Measurements from ENCODE around the gene LRPPRC. TPM values are rescaled to one million over a fixed set of nuclear protein-coding genes. Genes with fewer than 3 reads are reported as not detected.
"Not testable (repeated sequence)": the region's sequence is repeated elsewhere in the genome, so short reads cannot be mapped to it uniquely, and the experiment has no call there.

Gene LRPPRC
- polyA plus RNA-seq, 2 donors, result 11.2 to 23.1 TPM

- H3K36me3 ChIP-seq (ENCODE audit: control insufficient read depth in 2 of 2, insufficient read depth in 2 of 2, low read length in 1 of 2); H3K27me3 ChIP-seq (ENCODE audit: control insufficient read depth in 1 of 2, insufficient read depth in 2 of 2, low read length in 2 of 2); H3K27ac ChIP-seq (ENCODE audit: low read depth in 2 of 2, low read length in 1 of 2); H3K4me1 ChIP-seq (ENCODE audit: control insufficient read depth in 2 of 2, insufficient read depth in 2 of 2, low read length in 1 of 2); H3K9me3 ChIP-seq (ENCODE audit: control insufficient read depth in 2 of 2, insufficient read depth in 1 of 2, low read depth in 1 of 2, low read length in 1 of 2); H3K4me3 ChIP-seq (ENCODE audit: low read depth in 1 of 2, low read length in 2 of 2): not testable (repeated sequence)
- WGBS, 2 donors, result 91 to 97% methylated on average over 3 of the region's 3 CpGs
These were observed 17.4 kb upstream of the LRPPRC start for GRCh38 chr2:44013205-44013604.

DNA sequence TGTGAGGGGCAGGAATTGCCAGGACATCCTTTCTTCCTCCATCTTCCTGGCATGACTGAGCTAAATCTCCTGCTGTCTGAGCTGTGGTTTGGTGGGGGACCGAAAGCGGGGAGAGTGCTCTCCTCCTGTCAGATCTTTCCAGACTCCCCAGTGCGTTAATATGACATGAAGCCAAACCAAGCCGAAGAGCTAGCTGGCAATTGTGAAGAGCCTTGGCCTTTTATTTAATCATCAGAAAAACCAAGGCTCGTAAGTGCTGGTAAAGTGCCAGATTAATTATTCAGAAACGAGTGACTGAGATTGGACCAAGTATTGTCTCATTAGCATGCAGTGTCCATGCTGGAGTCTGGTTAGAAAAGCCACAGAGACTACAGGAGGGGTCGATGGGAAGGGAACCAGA lies 14.5 kb upstream of the LRPPRC start:
- H3K36me3 ChIP-seq (ENCODE audit: control insufficient read depth in 2 of 2, insufficient read depth in 2 of 2, low read length in 1 of 2), result no peaks in the 10 kb centered on the region
- WGBS, 2 donors, result 51 to 61% methylated on average over 7 of the region's 7 CpGs
- H3K27ac ChIP-seq (ENCODE audit: low read depth in 2 of 2, low read length in 1 of 2), result no peak overlapping the region
- no peaks in the 10 kb centered on the region for H3K27me3 ChIP-seq (ENCODE audit: control insufficient read depth in 1 of 2, insufficient read depth in 2 of 2, low read length in 2 of 2)
- H3K9me3 ChIP-seq (ENCODE audit: control insufficient read depth in 2 of 2, insufficient read depth in 1 of 2, low read depth in 1 of 2, low read length in 1 of 2), result no peaks in the 10 kb centered on the region
- H3K4me3 ChIP-seq (ENCODE audit: low read depth in 1 of 2, low read length in 2 of 2), result no peak overlapping the region
- H3K4me1 ChIP-seq (ENCODE audit: control insufficient read depth in 2 of 2, insufficient read depth in 2 of 2, low read length in 1 of 2), result peaks cover 0 to 2% of the 10 kb centered on the region in 2 donors

DNA sequence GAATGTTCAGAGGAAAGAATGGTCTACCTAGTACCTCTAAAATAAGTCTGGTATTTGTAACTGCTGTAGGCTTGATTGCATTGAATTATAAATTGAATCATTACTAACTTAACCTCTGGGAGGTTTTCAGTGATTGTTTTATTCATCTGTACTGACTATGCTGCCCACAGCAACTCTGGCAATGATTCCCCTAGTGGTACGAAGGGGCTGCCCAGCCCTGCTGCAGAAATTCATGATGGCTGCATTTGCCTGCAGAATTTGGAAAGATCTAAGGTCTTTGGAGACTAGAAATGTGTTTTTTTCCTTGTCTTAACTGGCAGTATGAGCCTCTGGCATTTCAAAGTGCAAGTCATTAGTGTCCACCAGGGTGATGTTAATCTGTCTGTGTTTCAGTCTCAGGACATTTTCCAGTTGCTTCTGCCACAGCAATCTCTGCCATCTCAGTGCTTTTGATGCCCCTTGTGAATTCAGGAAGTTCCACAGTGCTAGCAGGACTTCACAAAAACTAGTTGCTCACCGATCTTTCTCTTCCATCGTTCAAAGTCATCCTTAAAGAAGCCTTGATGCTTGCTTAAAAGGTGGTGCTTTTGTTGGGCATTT lies 13.4 kb upstream of the LRPPRC start:
- Histone ChIP-seq H3K9me3 (ENCODE audit: control insufficient read depth in 2 of 2, insufficient read depth in 1 of 2, low read depth in 1 of 2, low read length in 1 of 2) (no peaks in the 10 kb centered on the region), H3K27ac (ENCODE audit: low read depth in 2 of 2, low read length in 1 of 2) (no peak overlapping the region), H3K36me3 (ENCODE audit: control insufficient read depth in 2 of 2, insufficient read depth in 2 of 2, low read length in 1 of 2) (no peaks in the 10 kb centered on the region), H3K27me3 (ENCODE audit: control insufficient read depth in 1 of 2, insufficient read depth in 2 of 2, low read length in 2 of 2) (no peaks in the 10 kb centered on the region), H3K4me1 (ENCODE audit: control insufficient read depth in 2 of 2, insufficient read depth in 2 of 2, low read length in 1 of 2) (peaks cover 0 to 2% of the 10 kb centered on the region in 2 donors), H3K4me3 (ENCODE audit: low read depth in 1 of 2, low read length in 2 of 2) (no peak overlapping the region)
- WGBS, 2 donors, result 70 to 78% methylated on average over 3 of the region's 3 CpGs

DNA sequence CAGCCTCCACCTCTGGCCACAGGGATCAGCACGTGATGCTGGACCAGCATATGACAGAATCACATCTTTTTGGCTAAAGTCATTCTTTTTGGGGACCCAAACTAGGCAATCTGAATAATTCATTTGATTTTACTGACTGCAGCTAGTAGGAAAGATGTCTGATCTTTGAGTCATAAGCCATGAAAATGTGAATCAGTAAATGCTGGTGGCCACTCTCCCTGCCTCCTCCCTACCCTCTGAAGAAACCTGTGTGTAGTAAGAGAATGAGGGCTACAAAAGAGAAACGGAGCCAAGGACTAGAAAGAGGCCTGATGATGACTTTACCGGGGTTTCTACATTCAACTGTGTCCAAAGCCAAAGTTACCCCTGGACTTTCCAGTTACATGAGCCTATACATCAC lies 10.1 kb upstream of the LRPPRC start:
- no peaks in the 10 kb centered on the region for H3K9me3 ChIP-seq (ENCODE audit: control insufficient read depth in 2 of 2, insufficient read depth in 1 of 2, low read depth in 1 of 2, low read length in 1 of 2)
- H3K4me3 ChIP-seq (ENCODE audit: low read depth in 1 of 2, low read length in 2 of 2), result no peak overlapping the region
- no peaks in the 10 kb centered on the region for H3K36me3 ChIP-seq (ENCODE audit: control insufficient read depth in 2 of 2, insufficient read depth in 2 of 2, low read length in 1 of 2)
- WGBS, 2 donors, result 72 to 79% methylated on average over 3 of the region's 3 CpGs
- no peak overlapping the region for H3K27ac ChIP-seq (ENCODE audit: low read depth in 2 of 2, low read length in 1 of 2)
- H3K4me1 ChIP-seq (ENCODE audit: control insufficient read depth in 2 of 2, insufficient read depth in 2 of 2, low read length in 1 of 2), result peaks cover 0 to 2% of the 10 kb centered on the region in 2 donors
- H3K27me3 ChIP-seq (ENCODE audit: control insufficient read depth in 1 of 2, insufficient read depth in 2 of 2, low read length in 2 of 2), result no peaks in the 10 kb centered on the region

GRCh38 chr2:44004735-44005602 lies 9.2 kb upstream of the LRPPRC start:
- WGBS, 2 donors, result 59 to 60% methylated on average over 3 of the region's 3 CpGs
- Histone ChIP-seq H3K36me3 (ENCODE audit: control insufficient read depth in 2 of 2, insufficient read depth in 2 of 2, low read length in 1 of 2) (no peaks in the 10 kb centered on the region), H3K27me3 (ENCODE audit: control insufficient read depth in 1 of 2, insufficient read depth in 2 of 2, low read length in 2 of 2) (no peaks in the 10 kb centered on the region), H3K4me1 (ENCODE audit: control insufficient read depth in 2 of 2, insufficient read depth in 2 of 2, low read length in 1 of 2) (no peaks in the 10 kb centered on the region), H3K27ac (ENCODE audit: low read depth in 2 of 2, low read length in 1 of 2) (no peak overlapping the region), H3K4me3 (ENCODE audit: low read depth in 1 of 2, low read length in 2 of 2) (no peak overlapping the region), H3K9me3 (ENCODE audit: control insufficient read depth in 2 of 2, insufficient read depth in 1 of 2, low read depth in 1 of 2, low read length in 1 of 2) (no peaks in the 10 kb centered on the region)

GRCh38 chr2:44001716-44002115 lies 5.9 kb upstream of the LRPPRC start:
- Histone ChIP-seq H3K4me3 (ENCODE audit: low read depth in 1 of 2, low read length in 2 of 2) (no peak overlapping the region), H3K36me3 (ENCODE audit: control insufficient read depth in 2 of 2, insufficient read depth in 2 of 2, low read length in 1 of 2) (no peaks in the 10 kb centered on the region), H3K27me3 (ENCODE audit: control insufficient read depth in 1 of 2, insufficient read depth in 2 of 2, low read length in 2 of 2) (no peaks in the 10 kb centered on the region), H3K4me1 (ENCODE audit: control insufficient read depth in 2 of 2, insufficient read depth in 2 of 2, low read length in 1 of 2) (no peaks in the 10 kb centered on the region), H3K27ac (ENCODE audit: low read depth in 2 of 2, low read length in 1 of 2) (no peak overlapping the region), H3K9me3 (ENCODE audit: control insufficient read depth in 2 of 2, insufficient read depth in 1 of 2, low read depth in 1 of 2, low read length in 1 of 2) (no peaks in the 10 kb centered on the region)
- WGBS, 2 donors, result 40 to 45% methylated on average over 1 of the region's 1 CpG

GRCh38 chr2:43998263-43998662 lies 2.5 kb upstream of the LRPPRC start:
- WGBS, 2 donors, result 89 to 93% methylated on average over 4 of the region's 4 CpGs
- Histone ChIP-seq H3K4me1 (ENCODE audit: control insufficient read depth in 2 of 2, insufficient read depth in 2 of 2, low read length in 1 of 2) (peaks cover 4 to 6% of the 10 kb centered on the region in 2 donors), H3K36me3 (ENCODE audit: control insufficient read depth in 2 of 2, insufficient read depth in 2 of 2, low read length in 1 of 2) (no peaks in the 10 kb centered on the region), H3K9me3 (ENCODE audit: control insufficient read depth in 2 of 2, insufficient read depth in 1 of 2, low read depth in 1 of 2, low read length in 1 of 2) (no peaks in the 10 kb centered on the region), H3K4me3 (ENCODE audit: low read depth in 1 of 2, low read length in 2 of 2) (no peak overlapping the region), H3K27me3 (ENCODE audit: control insufficient read depth in 1 of 2, insufficient read depth in 2 of 2, low read length in 2 of 2) (no peaks in the 10 kb centered on the region), H3K27ac (ENCODE audit: low read depth in 2 of 2, low read length in 1 of 2) (no peak overlapping the region)

GRCh38 chr2:43993437-43993836 lies 2.4 kb downstream of the LRPPRC start:
- no peaks in the 10 kb centered on the region for H3K9me3 ChIP-seq (ENCODE audit: control insufficient read depth in 2 of 2, insufficient read depth in 1 of 2, low read depth in 1 of 2, low read length in 1 of 2)
- peaks cover 4 to 6% of the 10 kb centered on the region in 2 donors for H3K4me1 ChIP-seq (ENCODE audit: control insufficient read depth in 2 of 2, insufficient read depth in 2 of 2, low read length in 1 of 2)
- WGBS, 2 donors, result 79 to 81% methylated on average over 5 of the region's 5 CpGs
- no peak overlapping the region for H3K27ac ChIP-seq (ENCODE audit: low read depth in 2 of 2, low read length in 1 of 2)
- H3K4me3 ChIP-seq (ENCODE audit: low read depth in 1 of 2, low read length in 2 of 2), result no peak overlapping the region
- no peaks in the 10 kb centered on the region for H3K27me3 ChIP-seq (ENCODE audit: control insufficient read depth in 1 of 2, insufficient read depth in 2 of 2, low read length in 2 of 2)
- H3K36me3 ChIP-seq (ENCODE audit: control insufficient read depth in 2 of 2, insufficient read depth in 2 of 2, low read length in 1 of 2), result peaks cover 0 to 4% of the 10 kb centered on the region in 2 donors

GRCh38 chr2:43989545-43989944 lies 6.2 kb downstream of the LRPPRC start:
- H3K27ac ChIP-seq (ENCODE audit: low read depth in 2 of 2, low read length in 1 of 2), result no peak overlapping the region
- WGBS, 2 donors, result 79 to 81% methylated on average over 4 of the region's 4 CpGs
- H3K4me3 ChIP-seq (ENCODE audit: low read depth in 1 of 2, low read length in 2 of 2), result no peak overlapping the region
- H3K4me1 ChIP-seq (ENCODE audit: control insufficient read depth in 2 of 2, insufficient read depth in 2 of 2, low read length in 1 of 2), result peaks cover 0 to 2% of the 10 kb centered on the region in 2 donors
- no peaks in the 10 kb centered on the region for H3K27me3 ChIP-seq (ENCODE audit: control insufficient read depth in 1 of 2, insufficient read depth in 2 of 2, low read length in 2 of 2)
- peaks cover 3 to 4% of the 10 kb centered on the region in 2 donors for H3K36me3 ChIP-seq (ENCODE audit: control insufficient read depth in 2 of 2, insufficient read depth in 2 of 2, low read length in 1 of 2)
- H3K9me3 ChIP-seq (ENCODE audit: control insufficient read depth in 2 of 2, insufficient read depth in 1 of 2, low read depth in 1 of 2, low read length in 1 of 2), result no peaks in the 10 kb centered on the region

DNA sequence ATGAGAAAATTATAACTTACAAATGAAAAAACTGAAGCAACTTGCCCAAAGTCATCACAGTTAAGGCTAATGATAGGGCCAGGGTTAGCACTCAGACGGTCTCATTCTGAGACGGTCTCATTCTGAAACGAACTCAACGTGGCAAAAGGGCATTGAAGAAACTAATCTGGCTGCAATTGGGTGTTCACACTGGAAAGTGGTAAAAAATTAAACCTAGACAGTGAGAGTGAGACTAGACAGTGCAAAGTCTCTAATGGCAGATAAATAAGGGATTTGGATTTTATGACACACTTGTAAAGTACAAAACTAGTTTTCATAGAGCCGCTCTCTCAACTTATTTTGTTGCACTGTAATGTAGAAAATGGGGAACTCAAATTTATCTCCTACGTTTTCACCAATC lies 9.2 kb downstream of the LRPPRC start:
- WGBS, 2 donors, result 84 to 93% methylated on average over 6 of the region's 6 CpGs
- no peaks in the 10 kb centered on the region for H3K9me3 ChIP-seq (ENCODE audit: control insufficient read depth in 2 of 2, insufficient read depth in 1 of 2, low read depth in 1 of 2, low read length in 1 of 2)

More for the DNA sequence above, 9.2 kb downstream of the LRPPRC start:
- Histone ChIP-seq H3K27me3 (ENCODE audit: control insufficient read depth in 1 of 2, insufficient read depth in 2 of 2, low read length in 2 of 2) (no peaks in the 10 kb centered on the region), H3K4me3 (ENCODE audit: low read depth in 1 of 2, low read length in 2 of 2) (no peak overlapping the region), H3K27ac (ENCODE audit: low read depth in 2 of 2, low read length in 1 of 2) (no peak overlapping the region), H3K4me1 (ENCODE audit: control insufficient read depth in 2 of 2, insufficient read depth in 2 of 2, low read length in 1 of 2) (no peaks in the 10 kb centered on the region), H3K36me3 (ENCODE audit: control insufficient read depth in 2 of 2, insufficient read depth in 2 of 2, low read length in 1 of 2) (peaks cover 0 to 3% of the 10 kb centered on the region in 2 donors)

Data from esophagus (tissue), 2 donors.